ENCODE results near the gene TRMT112.

GRCh38 chr11:64288353-64288750 is 29.0 kb downstream of the TRMT112 start:
- TF ChIP-seq, protein P1, sequence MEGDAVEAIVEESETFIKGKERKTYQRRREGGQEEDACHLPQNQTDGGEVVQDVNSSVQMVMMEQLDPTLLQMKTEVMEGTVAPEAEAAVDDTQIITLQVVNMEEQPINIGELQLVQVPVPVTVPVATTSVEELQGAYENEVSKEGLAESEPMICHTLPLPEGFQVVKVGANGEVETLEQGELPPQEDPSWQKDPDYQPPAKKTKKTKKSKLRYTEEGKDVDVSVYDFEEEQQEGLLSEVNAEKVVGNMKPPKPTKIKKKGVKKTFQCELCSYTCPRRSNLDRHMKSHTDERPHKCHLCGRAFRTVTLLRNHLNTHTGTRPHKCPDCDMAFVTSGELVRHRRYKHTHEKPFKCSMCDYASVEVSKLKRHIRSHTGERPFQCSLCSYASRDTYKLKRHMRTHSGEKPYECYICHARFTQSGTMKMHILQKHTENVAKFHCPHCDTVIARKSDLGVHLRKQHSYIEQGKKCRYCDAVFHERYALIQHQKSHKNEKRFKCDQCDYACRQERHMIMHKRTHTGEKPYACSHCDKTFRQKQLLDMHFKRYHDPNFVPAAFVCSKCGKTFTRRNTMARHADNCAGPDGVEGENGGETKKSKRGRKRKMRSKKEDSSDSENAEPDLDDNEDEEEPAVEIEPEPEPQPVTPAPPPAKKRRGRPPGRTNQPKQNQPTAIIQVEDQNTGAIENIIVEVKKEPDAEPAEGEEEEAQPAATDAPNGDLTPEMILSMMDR (IDR thresholded peaks at IDR 0.05), result no peak
- no peak for TF ChIP-seq POLR2A (IDR thresholded peaks at IDR 0.05)
